Fibroblast of skin of abdomen (primary cell): ENCODE results near the gene LUC7L3. TPM values are rescaled to one million over a fixed set of nuclear protein-coding genes. Genes with fewer than 3 reads are reported as not detected.
A peak's percentile ranks its signal among the peaks of the same experiment; 100 is the strongest.
"Not testable (repeated sequence)": the region's sequence is repeated elsewhere in the genome, so short reads cannot be mapped to it uniquely, and the experiment has no call there.

ENCODE experiments used
- DNase-seq: peaks from one replicate; pipeline ENCODE4 v3.0.0-alpha.2; 2013
- polyA plus RNA-seq, 2 experiments: library from polyadenylated mRNA; unstranded; fragments of 120-200 nt; gene quantifications; one replicate each; pipeline ENCODE4 v1.2.1, GENCODE V29; 2013; ENCODE audit not compliant: insufficient read length in 2 of 2

LUC7L3 gene, protein sequence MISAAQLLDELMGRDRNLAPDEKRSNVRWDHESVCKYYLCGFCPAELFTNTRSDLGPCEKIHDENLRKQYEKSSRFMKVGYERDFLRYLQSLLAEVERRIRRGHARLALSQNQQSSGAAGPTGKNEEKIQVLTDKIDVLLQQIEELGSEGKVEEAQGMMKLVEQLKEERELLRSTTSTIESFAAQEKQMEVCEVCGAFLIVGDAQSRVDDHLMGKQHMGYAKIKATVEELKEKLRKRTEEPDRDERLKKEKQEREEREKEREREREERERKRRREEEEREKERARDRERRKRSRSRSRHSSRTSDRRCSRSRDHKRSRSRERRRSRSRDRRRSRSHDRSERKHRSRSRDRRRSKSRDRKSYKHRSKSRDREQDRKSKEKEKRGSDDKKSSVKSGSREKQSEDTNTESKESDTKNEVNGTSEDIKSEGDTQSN
- 170 TPM for polyA plus RNA-seq (2013, experiment 1 of 2; ENCODE audit: insufficient read length)
- 142 TPM for polyA plus RNA-seq (2013, experiment 2 of 2; ENCODE audit: insufficient read length)

DNA sequence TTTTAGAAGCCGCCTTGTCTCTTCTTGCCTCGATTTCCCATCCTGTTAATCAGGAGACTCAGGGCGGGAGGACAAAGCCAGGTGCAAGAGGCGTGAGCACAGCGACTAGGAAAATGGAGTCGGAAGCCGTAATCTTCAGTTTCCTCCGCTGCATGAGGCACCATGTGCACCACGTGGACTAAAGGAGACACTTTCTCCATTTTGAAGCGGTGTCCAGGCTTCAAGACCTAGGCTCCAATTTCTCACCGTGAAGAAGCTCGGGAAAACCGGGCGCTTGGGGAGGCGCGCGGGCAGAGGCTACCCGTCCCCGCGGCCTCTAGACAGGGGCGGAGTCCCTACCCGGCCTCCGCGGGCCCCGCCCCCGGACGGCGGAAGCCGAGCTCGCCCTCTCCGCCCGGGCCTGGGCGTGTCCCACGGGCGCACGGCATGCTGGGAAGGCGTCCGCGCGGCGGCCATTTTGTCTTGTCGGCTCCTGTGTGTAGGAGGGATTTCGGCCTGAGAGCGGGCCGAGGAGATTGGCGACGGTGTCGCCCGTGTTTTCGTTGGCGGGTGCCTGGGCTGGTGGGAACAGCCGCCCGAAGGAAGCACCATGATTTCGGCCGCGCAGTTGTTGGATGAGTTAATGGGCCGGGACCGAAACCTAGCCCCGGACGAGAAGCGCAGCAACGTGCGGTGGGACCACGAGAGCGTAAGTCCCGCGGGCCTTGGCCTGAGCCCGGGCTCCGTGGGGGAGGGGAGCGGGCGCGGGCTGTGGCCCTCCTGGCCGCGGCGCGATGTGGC is at the start of gene LUC7L3:
LUC7L3 (plus strand) TSS at position 460 of the 780 bp plus-strand sequence; CDS start at position 590, 130 bp downstream.
- DNase-seq = peak; percentile 94

DNA sequence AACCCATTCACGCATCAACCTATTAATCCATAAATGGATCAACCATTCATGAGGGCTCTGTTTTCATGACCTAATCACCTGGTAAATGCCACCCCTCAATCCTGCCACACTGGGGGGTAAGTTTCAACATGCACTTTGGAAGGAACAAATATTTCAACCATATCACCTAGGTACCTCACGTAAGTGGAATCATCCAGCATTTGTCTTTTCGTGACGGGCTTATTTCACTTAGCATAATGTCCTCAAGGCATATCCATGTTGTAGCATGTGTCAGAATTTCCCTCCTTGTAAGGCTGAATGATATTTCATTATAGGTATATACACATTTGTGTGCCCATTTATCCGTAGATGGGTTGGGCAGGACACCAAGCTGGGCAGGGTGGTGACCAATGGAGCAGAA is 47.3 kb upstream of the LUC7L3 start:
- no peak for DNase-seq

DNA sequence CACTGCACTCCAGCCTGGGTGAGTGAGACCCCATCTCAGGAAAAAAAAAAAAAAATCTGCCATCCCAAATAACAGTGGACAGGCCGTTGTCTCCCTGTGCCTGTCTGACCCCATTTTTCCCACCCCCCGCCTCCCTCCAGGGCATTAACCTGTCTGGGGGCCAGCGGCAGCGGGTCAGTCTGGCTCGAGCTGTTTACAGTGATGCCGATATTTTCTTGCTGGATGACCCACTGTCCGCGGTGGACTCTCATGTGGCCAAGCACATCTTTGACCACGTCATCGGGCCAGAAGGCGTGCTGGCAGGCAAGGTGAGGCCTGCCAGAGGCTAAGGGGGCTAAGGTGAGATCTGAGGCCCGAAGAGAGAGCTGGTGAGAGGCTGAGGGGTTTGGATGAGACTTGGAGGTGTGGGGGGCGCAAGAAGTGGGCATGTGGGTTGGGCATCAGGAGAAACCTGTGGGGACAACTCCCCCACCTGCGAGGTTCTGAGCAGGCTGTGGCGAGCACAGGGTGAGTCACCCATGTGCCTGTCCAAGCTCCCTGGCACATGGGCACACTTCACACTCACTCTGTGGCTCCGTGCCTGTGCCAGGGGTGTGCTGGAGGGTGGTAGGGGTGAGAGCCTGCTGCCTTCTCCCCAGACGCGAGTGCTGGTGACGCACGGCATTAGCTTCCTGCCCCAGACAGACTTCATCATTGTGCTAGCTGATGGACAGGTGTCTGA is 46.4 kb upstream of the LUC7L3 start:
- no peak for DNase-seq

DNA sequence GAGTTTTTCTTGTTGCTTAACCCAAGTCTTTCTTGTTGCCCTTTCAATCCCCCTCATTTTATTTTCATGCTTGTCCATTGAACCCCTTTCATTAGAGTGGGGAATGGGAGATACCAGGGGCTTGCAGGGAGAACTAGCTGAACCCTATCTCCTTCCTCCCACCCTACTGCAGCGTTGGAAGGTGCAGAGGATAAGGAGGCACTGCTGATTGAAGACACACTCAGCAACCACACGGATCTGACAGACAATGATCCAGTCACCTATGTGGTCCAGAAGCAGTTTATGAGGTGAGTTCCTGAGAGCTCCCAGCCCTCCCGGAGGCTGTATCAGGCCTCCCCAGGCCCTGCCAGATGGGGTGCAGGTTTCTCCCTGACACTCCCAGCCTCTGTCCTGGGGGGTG is 44.2 kb upstream of the LUC7L3 start:
- DNase-seq = no peak

DNA sequence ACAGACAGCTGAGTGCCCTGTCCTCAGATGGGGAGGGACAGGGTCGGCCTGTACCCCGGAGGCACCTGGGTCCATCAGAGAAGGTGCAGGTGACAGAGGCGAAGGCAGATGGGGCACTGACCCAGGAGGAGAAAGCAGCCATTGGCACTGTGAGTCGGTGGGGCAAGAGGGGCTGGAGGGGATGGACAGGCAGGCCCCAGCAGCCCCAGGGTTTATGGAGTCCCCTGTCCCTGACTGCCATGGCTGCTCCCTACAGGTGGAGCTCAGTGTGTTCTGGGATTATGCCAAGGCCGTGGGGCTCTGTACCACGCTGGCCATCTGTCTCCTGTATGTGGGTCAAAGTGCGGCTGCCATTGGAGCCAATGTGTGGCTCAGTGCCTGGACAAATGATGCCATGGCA is 43.8 kb upstream of the LUC7L3 start:
- DNase-seq = no peak

DNA sequence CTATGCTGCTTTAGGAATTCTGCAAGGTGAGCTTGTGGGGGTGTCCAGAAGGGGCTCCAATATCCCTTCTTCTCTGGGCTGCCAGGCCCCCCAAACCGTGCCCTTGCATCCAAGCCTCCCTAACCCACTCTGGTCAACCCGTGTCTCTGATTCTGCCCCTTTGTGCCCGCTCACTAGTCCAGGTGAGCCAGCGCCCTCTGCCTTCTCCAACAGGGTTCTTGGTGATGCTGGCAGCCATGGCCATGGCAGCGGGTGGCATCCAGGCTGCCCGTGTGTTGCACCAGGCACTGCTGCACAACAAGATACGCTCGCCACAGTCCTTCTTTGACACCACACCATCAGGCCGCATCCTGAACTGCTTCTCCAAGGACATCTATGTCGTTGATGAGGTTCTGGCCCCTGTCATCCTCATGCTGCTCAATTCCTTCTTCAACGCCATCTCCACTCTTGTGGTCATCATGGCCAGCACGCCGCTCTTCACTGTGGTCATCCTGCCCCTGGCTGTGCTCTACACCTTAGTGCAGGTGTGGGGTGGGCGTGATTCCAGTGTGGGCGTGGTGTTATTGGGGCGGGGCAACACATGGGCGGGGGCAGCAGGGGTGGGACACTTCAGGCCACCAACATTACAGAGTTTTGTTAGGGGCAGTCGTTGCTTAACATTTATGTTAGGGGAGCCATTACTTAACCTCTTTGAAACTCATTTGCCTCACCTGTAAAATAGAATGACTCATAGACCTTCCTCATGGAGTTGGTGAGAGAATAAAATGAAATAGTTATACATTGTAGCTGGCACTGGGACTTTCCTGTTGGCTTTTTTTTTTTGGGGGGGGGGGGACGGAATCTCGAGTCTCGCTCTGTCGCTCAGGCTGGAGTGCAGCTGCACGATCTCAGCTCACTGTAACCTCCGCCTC is 43.1 kb upstream of the LUC7L3 start:
- DNase-seq = no peak

DNA sequence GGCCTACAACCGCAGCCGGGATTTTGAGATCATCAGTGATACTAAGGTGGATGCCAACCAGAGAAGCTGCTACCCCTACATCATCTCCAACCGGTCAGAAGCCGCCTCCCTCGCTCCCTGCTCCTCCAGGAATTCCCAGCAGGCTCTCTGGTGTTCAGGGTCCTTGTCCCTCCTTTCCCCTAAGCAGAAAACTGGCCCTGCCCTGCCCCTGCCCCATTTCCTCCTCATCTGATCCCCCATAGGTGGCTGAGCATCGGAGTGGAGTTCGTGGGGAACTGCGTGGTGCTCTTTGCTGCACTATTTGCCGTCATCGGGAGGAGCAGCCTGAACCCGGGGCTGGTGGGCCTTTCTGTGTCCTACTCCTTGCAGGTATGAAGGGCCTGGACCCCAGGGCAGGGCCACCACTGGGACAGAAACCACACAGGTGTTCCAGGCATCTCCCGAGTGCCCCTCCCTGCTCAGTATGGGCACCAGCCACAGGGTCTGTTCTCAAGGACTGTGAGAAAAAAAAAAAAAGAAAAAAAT is 41.5 kb upstream of the LUC7L3 start:
- DNase-seq = no peak

DNA sequence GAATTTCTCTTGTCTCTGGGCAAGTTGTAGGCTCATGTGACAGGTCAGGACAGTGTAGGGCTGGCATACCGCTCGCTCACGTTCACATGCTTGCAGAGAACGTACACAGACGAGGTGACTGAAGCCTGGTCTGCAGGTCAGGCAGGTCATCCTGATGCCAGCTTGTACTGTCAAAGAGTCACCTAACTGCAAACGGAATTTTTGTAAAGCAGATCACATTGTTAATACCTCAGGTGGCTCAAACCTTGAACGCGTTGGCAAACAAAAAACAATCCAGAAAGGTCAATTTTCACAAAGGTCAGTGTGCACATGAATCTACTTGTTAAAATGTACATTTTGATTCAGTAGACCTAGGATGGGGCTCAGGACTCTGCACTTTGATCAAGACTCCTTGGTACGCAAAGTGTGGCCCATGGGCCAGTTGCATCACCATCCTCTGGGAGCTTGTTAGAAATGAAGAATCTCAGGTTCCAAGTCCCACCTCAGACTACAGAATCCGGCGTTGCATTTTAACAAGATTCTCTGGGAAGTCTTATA is 40.3 kb upstream of the LUC7L3 start:
- no peak for DNase-seq

DNA sequence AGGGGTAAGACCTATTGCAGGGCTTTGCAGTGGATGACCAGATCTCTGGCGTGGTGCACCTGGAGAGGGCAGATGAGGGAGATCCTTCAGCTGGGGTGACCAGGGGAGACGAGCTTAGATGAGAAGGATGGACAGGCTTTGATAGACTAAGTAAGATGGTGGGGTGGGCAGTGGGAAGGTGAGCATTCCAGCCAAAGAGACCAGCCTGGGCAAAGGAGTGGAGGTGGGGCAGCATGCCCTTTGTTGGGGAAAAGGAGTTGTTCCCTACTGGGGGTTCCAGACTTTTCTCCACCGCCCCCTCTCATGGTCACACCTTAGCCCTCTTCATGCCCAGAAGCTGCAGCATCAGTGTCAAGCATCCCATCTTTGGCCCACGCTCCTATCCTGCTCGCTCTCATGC is 39.3 kb upstream of the LUC7L3 start:
- no peak for DNase-seq

DNA sequence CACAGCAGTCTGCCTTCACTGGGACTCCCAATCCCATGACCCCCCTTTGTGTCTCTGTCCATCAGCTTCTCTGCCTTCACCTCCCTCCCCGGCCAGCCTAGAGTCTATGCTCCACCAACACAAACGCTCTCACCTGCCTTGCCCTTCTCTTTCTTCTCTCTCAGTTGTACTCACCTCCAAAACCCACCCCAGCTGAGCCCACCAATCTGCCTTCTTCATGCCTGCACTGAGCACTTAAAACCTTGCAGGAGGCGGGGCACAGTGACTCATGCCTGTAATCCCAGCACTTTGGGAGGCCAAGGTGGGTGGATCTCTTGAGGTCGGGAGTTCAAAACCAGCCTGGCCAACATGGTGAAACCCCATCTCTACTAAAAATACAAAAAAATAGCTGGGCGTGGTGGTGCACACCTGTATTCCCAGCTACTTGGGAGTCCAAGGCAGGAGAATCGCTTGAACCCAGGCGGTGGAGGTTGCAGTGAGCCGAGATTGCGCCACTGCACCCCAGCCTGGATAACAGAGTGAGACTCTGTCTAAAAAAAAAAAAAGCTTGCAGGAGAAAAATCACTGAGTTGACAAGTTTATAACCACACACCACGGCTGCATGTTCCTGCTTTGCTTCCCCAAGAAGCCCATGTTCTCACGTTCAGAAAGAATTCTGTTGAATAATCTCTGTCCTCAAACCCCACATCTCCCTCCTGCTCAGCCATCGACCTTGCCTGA is 38.7 kb upstream of the LUC7L3 start:
- not testable (repeated sequence) for DNase-seq

DNA sequence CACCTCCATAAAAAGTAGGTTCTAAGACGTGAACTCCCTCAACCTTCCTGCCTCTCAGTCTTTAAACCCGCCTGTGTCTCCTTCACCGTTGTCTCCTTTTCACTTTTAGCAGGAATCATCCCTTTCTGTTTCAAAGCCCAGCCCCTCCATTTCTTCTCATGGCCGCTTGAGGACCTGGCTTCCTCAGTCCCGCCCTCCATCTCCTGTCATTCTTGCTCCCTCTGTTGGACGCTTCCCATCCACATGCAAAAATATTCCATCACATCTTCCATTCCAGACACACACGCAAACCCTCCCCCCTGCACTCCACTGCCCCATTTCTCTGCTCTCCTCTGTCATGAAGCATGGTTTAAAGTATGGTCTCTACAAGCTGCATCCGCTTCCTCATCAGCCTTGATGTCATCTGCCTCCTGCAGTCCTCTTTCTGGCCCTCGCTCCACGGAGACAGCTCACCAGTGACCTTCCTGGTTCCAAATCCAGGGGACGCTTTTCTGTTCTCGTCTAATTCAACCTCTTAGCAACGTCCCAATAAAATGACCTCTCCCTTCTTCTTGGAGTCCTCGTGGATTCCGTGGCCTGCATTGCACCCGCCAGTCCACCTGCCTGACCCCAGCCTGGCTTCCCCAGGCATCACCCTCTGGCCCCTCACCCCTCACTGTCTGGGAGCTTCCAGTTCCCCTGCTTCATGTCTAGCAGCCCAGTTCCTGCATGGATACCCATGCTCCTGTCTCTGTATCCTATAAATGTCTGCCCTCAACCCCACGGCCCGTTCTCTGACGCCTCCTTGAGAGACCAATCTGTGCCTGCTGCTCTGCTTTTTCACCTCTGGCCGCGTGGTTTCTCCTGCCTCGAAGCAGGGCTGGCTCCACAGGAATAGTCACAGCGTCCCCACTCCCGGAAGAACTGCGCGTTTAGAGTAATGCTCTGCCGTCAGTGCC is 37.9 kb upstream of the LUC7L3 start:
- DNase-seq = peak; percentile 84

DNA sequence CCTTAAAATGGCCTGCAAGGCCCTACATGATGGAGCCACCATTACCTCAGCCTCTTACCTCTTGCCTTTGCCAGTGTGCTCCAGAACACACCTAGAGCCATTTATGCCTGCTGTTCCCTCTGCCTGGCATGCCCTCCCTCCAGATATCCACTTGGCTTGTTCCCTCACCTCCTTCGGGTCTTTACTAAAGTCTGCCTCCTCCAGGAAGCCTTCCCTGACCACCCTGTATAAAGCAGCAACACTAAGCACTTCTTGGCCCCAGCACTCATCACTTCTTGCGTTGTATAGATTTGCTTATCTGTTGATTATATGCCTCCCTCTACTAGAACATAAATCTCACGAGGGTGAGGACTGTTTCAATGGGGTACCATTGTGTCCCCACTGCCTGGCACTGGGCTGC is 37.0 kb upstream of the LUC7L3 start:
- no peak for DNase-seq

DNA sequence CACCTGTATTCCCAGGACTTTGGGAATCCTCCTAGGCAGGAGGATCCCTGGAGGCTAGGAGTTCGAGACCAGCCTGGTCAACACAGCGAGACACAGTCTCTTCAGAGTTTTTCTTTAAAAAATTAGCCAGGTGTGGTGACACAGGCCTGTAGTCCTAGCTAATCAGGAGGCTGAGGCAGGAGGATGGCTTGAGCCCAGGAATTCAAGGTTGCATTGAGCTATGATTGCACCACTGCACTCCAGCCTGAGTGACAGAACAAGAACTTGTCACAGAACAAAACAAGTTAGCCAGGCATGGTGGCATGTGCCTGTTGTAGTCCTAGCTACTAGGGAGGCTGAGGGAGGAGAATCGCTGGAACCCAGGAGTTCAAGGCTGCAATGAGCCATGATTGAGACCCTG is 36.5 kb upstream of the LUC7L3 start:
- no peak for DNase-seq

DNA sequence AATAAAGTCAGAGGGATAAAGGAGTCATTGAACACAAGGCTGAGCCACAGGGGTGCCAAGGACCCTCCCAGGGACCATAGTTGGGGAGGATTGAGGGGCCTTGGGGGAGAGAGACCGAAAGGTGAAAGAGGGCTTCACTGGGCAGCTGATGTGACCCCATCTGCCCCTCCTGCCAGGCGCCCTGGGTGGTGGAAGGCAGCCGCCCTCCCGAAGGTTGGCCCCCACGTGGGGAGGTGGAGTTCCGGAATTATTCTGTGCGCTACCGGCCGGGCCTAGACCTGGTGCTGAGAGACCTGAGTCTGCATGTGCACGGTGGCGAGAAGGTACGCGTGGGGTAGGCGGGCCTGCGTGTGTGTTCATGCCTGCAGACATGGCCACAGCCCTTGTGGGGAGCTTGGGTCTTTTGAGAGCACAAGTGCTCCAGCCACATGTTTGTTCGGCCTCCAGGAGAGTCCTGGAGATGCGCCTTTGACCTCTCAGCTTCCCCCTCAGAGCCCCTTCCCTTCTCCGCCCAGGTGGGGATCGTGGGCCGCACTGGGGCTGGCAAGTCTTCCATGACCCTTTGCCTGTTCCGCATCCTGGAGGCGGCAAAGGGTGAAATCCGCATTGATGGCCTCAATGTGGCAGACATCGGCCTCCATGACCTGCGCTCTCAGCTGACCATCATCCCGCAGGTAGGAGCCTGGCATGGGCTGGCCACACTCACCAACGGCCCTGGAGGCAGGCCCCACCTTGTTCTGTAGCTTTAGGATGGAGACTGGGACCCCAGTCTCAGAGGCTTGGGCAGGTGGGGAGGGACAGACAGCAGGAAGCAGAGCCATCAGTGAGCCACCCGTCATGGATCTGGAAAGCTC is 35.7 kb upstream of the LUC7L3 start:
- no peak for DNase-seq

DNA sequence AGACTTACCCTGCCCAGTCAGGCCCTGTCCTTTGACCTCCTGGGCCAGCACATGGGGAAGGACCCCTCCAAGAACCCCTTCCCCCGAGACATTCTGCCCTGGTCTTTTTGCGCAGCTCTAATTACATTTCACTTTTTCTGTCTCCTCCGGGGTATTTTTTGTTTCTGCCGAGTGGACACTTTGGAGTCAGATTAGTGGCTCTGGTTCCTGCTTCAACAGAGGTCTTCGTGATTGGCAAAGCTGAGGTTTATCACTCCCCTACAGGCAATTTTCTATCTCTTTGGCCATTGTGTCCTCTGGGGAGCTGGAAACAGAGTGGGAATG is 35.2 kb upstream of the LUC7L3 start:
- DNase-seq = no peak

DNA sequence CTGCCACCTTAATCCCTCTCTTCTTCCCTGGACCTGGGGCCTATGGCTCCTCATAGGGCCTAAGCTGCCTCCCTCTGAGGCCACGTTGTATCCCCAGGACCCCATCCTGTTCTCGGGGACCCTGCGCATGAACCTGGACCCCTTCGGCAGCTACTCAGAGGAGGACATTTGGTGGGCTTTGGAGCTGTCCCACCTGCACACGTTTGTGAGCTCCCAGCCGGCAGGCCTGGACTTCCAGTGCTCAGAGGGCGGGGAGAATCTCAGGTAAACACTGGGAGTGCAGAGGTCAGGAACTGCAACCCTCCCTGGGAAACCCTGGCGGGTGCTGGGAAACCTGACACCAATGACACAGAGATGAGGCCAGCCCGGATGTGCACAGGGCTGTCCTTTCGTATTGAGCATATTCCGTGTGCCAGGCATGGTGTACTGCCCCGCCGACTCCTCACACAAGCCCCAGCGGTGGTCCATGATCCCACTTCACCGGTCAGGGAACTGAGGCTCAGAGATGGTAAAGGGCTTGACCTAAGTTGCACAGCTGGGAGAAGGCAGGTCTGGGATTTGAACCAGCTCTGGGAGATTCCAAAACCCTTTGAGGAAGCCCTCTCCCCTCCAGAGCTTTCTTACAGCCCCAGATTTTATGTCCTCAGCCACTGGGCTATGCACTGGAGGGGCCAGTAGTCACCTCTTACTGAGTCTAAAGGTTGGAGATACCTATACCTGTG is 34.6 kb upstream of the LUC7L3 start:
- no peak for DNase-seq

DNA sequence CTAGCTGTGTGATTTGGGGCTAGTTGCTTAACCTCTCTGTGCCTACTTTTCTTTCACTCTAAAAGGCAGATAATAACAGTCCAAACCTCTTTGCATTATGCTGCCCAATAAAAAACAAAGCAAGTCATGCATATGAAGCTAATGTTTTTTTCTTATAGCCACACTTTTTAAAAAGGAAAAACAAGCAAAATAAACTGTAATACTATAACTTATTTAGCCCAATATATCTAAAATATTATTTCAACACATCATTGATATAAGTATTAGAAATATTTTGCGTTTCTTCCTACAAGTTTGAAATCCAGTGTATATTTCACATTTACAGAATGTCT is 34.1 kb upstream of the LUC7L3 start:
- DNase-seq = no peak
